SK-N-SH treated with all-trans-retinoic acid at 6 μM for 48 hours (cell line): Measurements from ENCODE around the gene CD101.

ENCODE experiments used
- ATAC-seq: fragments of 200-7000 bp; cut with Tn5 transposase; 3 replicates; pipeline ENCODE4 v1.9.1; 2020; ENCODE audit warnings: mild to moderate bottlenecking, moderate library complexity
- ARNTL ChIP-seq: fragments of 450-650 bp; formaldehyde crosslinking; IDR thresholded peaks from 2 replicates; pipeline ENCODE4 v1.5.0; 2020; ENCODE audit warnings: low read depth, mild to moderate bottlenecking, moderate library complexity, borderline replicate concordance
- BACH2 ChIP-seq: fragments of 250-450 bp; sonication (Bioruptor Pico); IDR thresholded peaks from 2 replicates; pipeline ENCODE4 v1.9.0; 2021; ENCODE audit warnings: mild to moderate bottlenecking, borderline replicate concordance
- CREB5 ChIP-seq: fragments of 250-450 bp; sonication (Bioruptor Pico); IDR thresholded peaks from 2 replicates; pipeline ENCODE4 v1.5.1; 2020; ENCODE audit warnings: low read depth, mild to moderate bottlenecking, moderate library complexity
- ESRRG ChIP-seq: fragments of 250-450 bp; sonication (Bioruptor Pico); IDR thresholded peaks from 2 replicates; pipeline ENCODE4 v1.6.1; 2021; ENCODE audit warnings: mild to moderate bottlenecking
- GLIS3 ChIP-seq: fragments of 250-450 bp; sonication (Bioruptor Pico); IDR thresholded peaks from 2 replicates; pipeline ENCODE4 v1.5.0; 2020; ENCODE audit warnings: mild to moderate bottlenecking, moderate library complexity
- ISL1 ChIP-seq: fragments of 250-450 bp; sonication (Bioruptor Pico); IDR thresholded peaks from 2 replicates; pipeline ENCODE4 v2.1.2; 2022; ENCODE audit warnings: mild to moderate bottlenecking, moderate library complexity
- OSR1 ChIP-seq: fragments of 250-450 bp; sonication (Bioruptor Pico); IDR thresholded peaks from 2 replicates; pipeline ENCODE4 v1.8.0; 2022; ENCODE audit warnings: moderate library complexity, mild to moderate bottlenecking, inconsistent platforms
- PATZ1 ChIP-seq: fragments of 250-450 bp; sonication (Bioruptor Pico); IDR thresholded peaks from 2 replicates; pipeline ENCODE4 v1.8.0; 2020; ENCODE audit warnings: mild to moderate bottlenecking, moderate library complexity, borderline replicate concordance
- RARB ChIP-seq: fragments of 250-450 bp; sonication (Bioruptor Pico); IDR thresholded peaks from 2 replicates; pipeline ENCODE4 v1.8.0; 2021; ENCODE audit warnings: mild to moderate bottlenecking, moderate library complexity
- SNAI2 ChIP-seq: fragments of 250-450 bp; sonication (Bioruptor Pico); IDR thresholded peaks from 2 replicates; pipeline ENCODE4 v1.5.0; 2020; ENCODE audit warnings: mild to moderate bottlenecking, moderate library complexity
- TOX ChIP-seq: fragments of 250-450 bp; sonication (Bioruptor Pico); IDR thresholded peaks from 2 replicates; pipeline ENCODE4 v1.8.0; 2021; ENCODE audit warnings: mild to moderate bottlenecking, moderate library complexity, borderline replicate concordance
- TSHZ2 ChIP-seq: fragments of 250-450 bp; sonication (Bioruptor Pico); IDR thresholded peaks from 2 replicates; pipeline ENCODE4 v1.5.0; 2020; ENCODE audit warnings: mild to moderate bottlenecking, moderate library complexity
- ZC3H10 ChIP-seq: fragments of 250-450 bp; sonication (Bioruptor Pico); IDR thresholded peaks from 2 replicates; pipeline ENCODE4 v1.5.1; 2021; ENCODE audit warnings: mild to moderate bottlenecking, moderate library complexity
- ZFP3 ChIP-seq: fragments of 250-450 bp; sonication (Bioruptor Pico); IDR thresholded peaks from 2 replicates; pipeline ENCODE4 v1.5.0; 2020; ENCODE audit warnings: mild to moderate bottlenecking, moderate library complexity
- ZNF70 ChIP-seq: fragments of 450-650 bp; formaldehyde crosslinking; IDR thresholded peaks from 2 replicates; pipeline ENCODE4 v1.5.0; 2020; ENCODE audit warnings: mild to moderate bottlenecking, moderate library complexity
- TF ChIP-seq, protein P1 (sequence below): fragments of 250-450 bp; sonication (Bioruptor Pico); IDR thresholded peaks from 2 replicates; pipeline ENCODE4 v1.8.0; 2021; ENCODE audit warnings: low read depth, mild to moderate bottlenecking, moderate library complexity, borderline replicate concordance
- TF ChIP-seq, protein P2 (sequence below): fragments of 250-450 bp; sonication (Bioruptor Pico); IDR thresholded peaks from 2 replicates; pipeline ENCODE4 v1.5.1; 2021; ENCODE audit warnings: mild to moderate bottlenecking, moderate library complexity

CD101 gene

GRCh38 chr1:117020526-117021156, 19.1 kb downstream of the CD101 start:
- TF ChIP-seq ZFP3 (CRISPR knock-in tag) (no peak), ESRRG (CRISPR knock-in tag) (no peak), PATZ1 (CRISPR knock-in tag) (no peak), SNAI2 (CRISPR knock-in tag) (no peak), ZC3H10 (no peak), TSHZ2 (CRISPR knock-in tag) (no peak), OSR1 (CRISPR knock-in tag) (no peak), GLIS3 (CRISPR knock-in tag) (no peak)
- TF ChIP-seq, protein P1, sequence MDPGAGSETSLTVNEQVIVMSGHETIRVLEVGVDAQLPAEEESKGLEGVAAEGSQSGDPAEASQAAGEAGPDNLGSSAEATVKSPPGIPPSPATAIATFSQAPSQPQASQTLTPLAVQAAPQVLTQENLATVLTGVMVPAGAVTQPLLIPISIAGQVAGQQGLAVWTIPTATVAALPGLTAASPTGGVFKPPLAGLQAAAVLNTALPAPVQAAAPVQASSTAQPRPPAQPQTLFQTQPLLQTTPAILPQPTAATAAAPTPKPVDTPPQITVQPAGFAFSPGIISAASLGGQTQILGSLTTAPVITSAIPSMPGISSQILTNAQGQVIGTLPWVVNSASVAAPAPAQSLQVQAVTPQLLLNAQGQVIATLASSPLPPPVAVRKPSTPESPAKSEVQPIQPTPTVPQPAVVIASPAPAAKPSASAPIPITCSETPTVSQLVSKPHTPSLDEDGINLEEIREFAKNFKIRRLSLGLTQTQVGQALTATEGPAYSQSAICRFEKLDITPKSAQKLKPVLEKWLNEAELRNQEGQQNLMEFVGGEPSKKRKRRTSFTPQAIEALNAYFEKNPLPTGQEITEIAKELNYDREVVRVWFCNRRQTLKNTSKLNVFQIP (CRISPR knock-in tag): no peak
- TF ChIP-seq, protein P2, sequence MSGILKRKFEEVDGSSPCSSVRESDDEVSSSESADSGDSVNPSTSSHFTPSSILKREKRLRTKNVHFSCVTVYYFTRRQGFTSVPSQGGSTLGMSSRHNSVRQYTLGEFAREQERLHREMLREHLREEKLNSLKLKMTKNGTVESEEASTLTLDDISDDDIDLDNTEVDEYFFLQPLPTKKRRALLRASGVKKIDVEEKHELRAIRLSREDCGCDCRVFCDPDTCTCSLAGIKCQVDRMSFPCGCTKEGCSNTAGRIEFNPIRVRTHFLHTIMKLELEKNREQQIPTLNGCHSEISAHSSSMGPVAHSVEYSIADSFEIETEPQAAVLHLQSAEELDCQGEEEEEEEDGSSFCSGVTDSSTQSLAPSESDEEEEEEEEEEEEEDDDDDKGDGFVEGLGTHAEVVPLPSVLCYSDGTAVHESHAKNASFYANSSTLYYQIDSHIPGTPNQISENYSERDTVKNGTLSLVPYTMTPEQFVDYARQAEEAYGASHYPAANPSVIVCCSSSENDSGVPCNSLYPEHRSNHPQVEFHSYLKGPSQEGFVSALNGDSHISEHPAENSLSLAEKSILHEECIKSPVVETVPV (CRISPR knock-in tag): no peak
- TF ChIP-seq, all 23 proteins: peak for 0
- no peak for ATAC-seq

GRCh38 chr1:117022114-117022513, 20.6 kb downstream of the CD101 start:
- no peak for TF ChIP-seq CREB5 (CRISPR knock-in tag)
- no peak for TF ChIP-seq ZNF70 (CRISPR knock-in tag)
- no peak for TF ChIP-seq ISL1 (CRISPR knock-in tag)
- TF ChIP-seq RARB (CRISPR knock-in tag): no peak
- TF ChIP-seq, protein P2 (CRISPR knock-in tag): no peak
- no peak for TF ChIP-seq SNAI2 (CRISPR knock-in tag)
- TF ChIP-seq BACH2 (CRISPR knock-in tag): no peak
- no peak for ATAC-seq

- no peak for TF ChIP-seq OSR1 (CRISPR knock-in tag)
- TF ChIP-seq ZFP3 (CRISPR knock-in tag): no peak
- ATAC-seq: no peak
Observed at GRCh38 chr1:117025568-117025967, 24.0 kb downstream of the CD101 start.

- no peak for ATAC-seq
- TF ChIP-seq TOX (CRISPR knock-in tag): no peak
- TF ChIP-seq ZC3H10: no peak
- no peak for TF ChIP-seq ARNTL (CRISPR knock-in tag)
- no peak for TF ChIP-seq BACH2 (CRISPR knock-in tag)
- no peak for TF ChIP-seq TSHZ2 (CRISPR knock-in tag)
- TF ChIP-seq, protein P2 (CRISPR knock-in tag): no peak
Observed at GRCh38 chr1:117026361-117026760, 24.8 kb downstream of the CD101 start.
